ENCODE measurements around the gene IQGAP3.
"Not testable (repeated sequence)": the region's sequence is repeated elsewhere in the genome, so short reads cannot be mapped to it uniquely, and the experiment has no call there.

Gene IQGAP3

GRCh38 chr1:156615946-156616345 lies 43.6 kb upstream of the IQGAP3 start:
- WGBS: no CpG with 5 or more reads among the region's 4 CpGs

GRCh38 chr1:156612666-156613065 lies 40.3 kb upstream of the IQGAP3 start:
- H3K23ac ChIP-seq (ENCODE audit: low read length in 2 of 2): no peak overlapping the region
- H3K4ac ChIP-seq (ENCODE audit: low read depth in 1 of 2, low read length in 2 of 2): no peak overlapping the region
- H3K79me1 ChIP-seq (replicated peaks; ENCODE audit: low read length, poor library complexity, severe bottlenecking): no peaks in the 10 kb centered on the region
- H2BK12ac ChIP-seq (ENCODE audit: low read length in 2 of 2): peak overlapping the region in 1 of 2 experiments; percentile 18
- no peaks in the 10 kb centered on the region for H3K4me1 ChIP-seq (ENCODE audit: control insufficient read depth, insufficient read depth, low read depth, low read length)
- no peak overlapping the region for H3K18ac ChIP-seq (ENCODE audit: low read depth in 1 of 2, low read length in 2 of 2)
- no peak overlapping the region for H4K91ac ChIP-seq (ENCODE audit: low read length)
- H3K4me3 ChIP-seq (ENCODE audit: insufficient read depth in 1 of 2, low read depth in 1 of 2, low read length in 2 of 2): no peak overlapping the region
- H3K27ac ChIP-seq (ENCODE audit: low read length, poor library complexity, severe bottlenecking): no peak overlapping the region
- no peaks in the 10 kb centered on the region for H3K9me3 ChIP-seq (ENCODE audit: control insufficient read depth, low read length)
- H2BK5ac ChIP-seq (ENCODE audit: low read depth, low read length, poor library complexity, severe bottlenecking): no peak overlapping the region
- peaks cover 31 to 32% of the 10 kb centered on the region in 2 experiments for H3K27me3 ChIP-seq (ENCODE audit: control insufficient read depth in 1 of 2, insufficient read depth in 1 of 2, low read length in 2 of 2)
- no peak overlapping the region for H2AK5ac ChIP-seq (ENCODE audit: low read length, severe bottlenecking)
- H3K36me3 ChIP-seq (ENCODE audit: control insufficient read depth in 1 of 2, insufficient read depth in 2 of 2, low read depth in 1 of 2, low read length in 2 of 2): no peaks in the 10 kb centered on the region
- WGBS: 50% methylated on average over 2 of the region's 3 CpGs
- H3K14ac ChIP-seq (ENCODE audit: low read length in 2 of 2): no peak overlapping the region
- H2AFZ ChIP-seq (ENCODE audit: low read depth, low read length): no peak overlapping the region
- no peak overlapping the region for H2BK120ac ChIP-seq (ENCODE audit: low read depth, low read length)
- no peak overlapping the region for H4K8ac ChIP-seq (ENCODE audit: low read length)
- no peak for DNase-seq
- H2BK15ac ChIP-seq (ENCODE audit: low read depth, poor library complexity, severe bottlenecking): no peak overlapping the region
- no peak overlapping the region for H3K4me2 ChIP-seq (ENCODE audit: low read length, poor library complexity, severe bottlenecking)
- H3K9ac ChIP-seq (ENCODE audit: low read length): no peak overlapping the region

More at GRCh38 chr1:156615946-156616345, 43.6 kb upstream of the IQGAP3 start:
- Histone ChIP-seq H2BK5ac (ENCODE audit: low read depth, low read length, poor library complexity, severe bottlenecking) (no peak overlapping the region), H3K79me1 (replicated peaks; ENCODE audit: low read length, poor library complexity, severe bottlenecking) (no peaks in the 10 kb centered on the region), H3K27me3 (ENCODE audit: control insufficient read depth in 1 of 2, insufficient read depth in 1 of 2, low read length in 2 of 2) (peaks cover 53 to 54% of the 10 kb centered on the region in 2 experiments), H3K18ac (ENCODE audit: low read depth in 1 of 2, low read length in 2 of 2) (peak overlapping the region; percentile 40 to 81), H3K23ac (ENCODE audit: low read length in 2 of 2) (no peak overlapping the region), H2BK15ac (ENCODE audit: low read depth, poor library complexity, severe bottlenecking) (no peak overlapping the region), H2BK12ac (ENCODE audit: low read length in 2 of 2) (peak overlapping the region in 1 of 2 experiments; percentile 96), H3K4me1 (ENCODE audit: control insufficient read depth, insufficient read depth, low read depth, low read length) (no peaks in the 10 kb centered on the region), H3K4ac (ENCODE audit: low read depth in 1 of 2, low read length in 2 of 2) (peak overlapping the region in 1 of 2 experiments; percentile 54), H3K9me3 (ENCODE audit: control insufficient read depth, low read length) (no peaks in the 10 kb centered on the region), H2BK120ac (ENCODE audit: low read depth, low read length) (peak overlapping the region; percentile 79), H3K14ac (ENCODE audit: low read length in 2 of 2) (peak overlapping the region in 1 of 2 experiments; percentile 26), H4K91ac (ENCODE audit: low read length) (peak overlapping the region; percentile 43), H2AK5ac (ENCODE audit: low read length, severe bottlenecking) (no peak overlapping the region), H3K27ac (ENCODE audit: low read length, poor library complexity, severe bottlenecking) (no peak overlapping the region), H4K8ac (ENCODE audit: low read length) (peak overlapping the region; percentile 75), H3K4me2 (ENCODE audit: low read length, poor library complexity, severe bottlenecking) (no peak overlapping the region), H3K9ac (ENCODE audit: low read length) (no peak overlapping the region), H3K36me3 (ENCODE audit: control insufficient read depth in 1 of 2, insufficient read depth in 2 of 2, low read depth in 1 of 2, low read length in 2 of 2) (no peaks in the 10 kb centered on the region), H3K4me3 (ENCODE audit: insufficient read depth in 1 of 2, low read depth in 1 of 2, low read length in 2 of 2) (peak overlapping the region in 1 of 2 experiments; percentile 43), H2AFZ (ENCODE audit: low read depth, low read length) (no peak overlapping the region)
- DNase-seq: peak; percentile 63

GRCh38 chr1:156610072-156610471 lies 37.7 kb upstream of the IQGAP3 start:
- H4K91ac ChIP-seq (ENCODE audit: low read length); H2BK12ac ChIP-seq (ENCODE audit: low read length in 2 of 2); H2AFZ ChIP-seq (ENCODE audit: low read depth, low read length); H3K14ac ChIP-seq (ENCODE audit: low read length in 2 of 2); H3K79me1 ChIP-seq (replicated peaks; ENCODE audit: low read length, poor library complexity, severe bottlenecking); H2BK5ac ChIP-seq (ENCODE audit: low read depth, low read length, poor library complexity, severe bottlenecking); H3K4me1 ChIP-seq (ENCODE audit: control insufficient read depth, insufficient read depth, low read depth, low read length); H2AK5ac ChIP-seq (ENCODE audit: low read length, severe bottlenecking); H2BK120ac ChIP-seq (ENCODE audit: low read depth, low read length); H3K27ac ChIP-seq (ENCODE audit: low read length, poor library complexity, severe bottlenecking); H3K4ac ChIP-seq (ENCODE audit: low read depth in 1 of 2, low read length in 2 of 2); DNase-seq; H3K9me3 ChIP-seq (ENCODE audit: control insufficient read depth, low read length); H4K8ac ChIP-seq (ENCODE audit: low read length); H3K18ac ChIP-seq (ENCODE audit: low read depth in 1 of 2, low read length in 2 of 2); H3K4me2 ChIP-seq (ENCODE audit: low read length, poor library complexity, severe bottlenecking); H2BK15ac ChIP-seq (ENCODE audit: low read depth, poor library complexity, severe bottlenecking); H3K4me3 ChIP-seq (ENCODE audit: insufficient read depth in 1 of 2, low read depth in 1 of 2, low read length in 2 of 2); H3K9ac ChIP-seq (ENCODE audit: low read length); H3K36me3 ChIP-seq (ENCODE audit: control insufficient read depth in 1 of 2, insufficient read depth in 2 of 2, low read depth in 1 of 2, low read length in 2 of 2); H3K23ac ChIP-seq (ENCODE audit: low read length in 2 of 2): not testable (repeated sequence)
- 91% methylated on average over 6 of the region's 9 CpGs for WGBS
- H3K27me3 ChIP-seq (ENCODE audit: control insufficient read depth in 1 of 2, insufficient read depth in 1 of 2, low read length in 2 of 2): peaks cover 14 to 23% of the 10 kb centered on the region in 2 experiments

- Histone ChIP-seq H3K23ac (ENCODE audit: low read length in 2 of 2) (no peak overlapping the region), H3K79me1 (replicated peaks; ENCODE audit: low read length, poor library complexity, severe bottlenecking) (no peaks in the 10 kb centered on the region), H3K36me3 (ENCODE audit: control insufficient read depth in 1 of 2, insufficient read depth in 2 of 2, low read depth in 1 of 2, low read length in 2 of 2) (no peaks in the 10 kb centered on the region), H2AFZ (ENCODE audit: low read depth, low read length) (no peak overlapping the region), H4K91ac (ENCODE audit: low read length) (peak overlapping the region; percentile 39), H3K9me3 (ENCODE audit: control insufficient read depth, low read length) (no peaks in the 10 kb centered on the region), H3K4me2 (ENCODE audit: low read length, poor library complexity, severe bottlenecking) (no peak overlapping the region), H3K4me1 (ENCODE audit: control insufficient read depth, insufficient read depth, low read depth, low read length) (no peaks in the 10 kb centered on the region), H2BK120ac (ENCODE audit: low read depth, low read length) (no peak overlapping the region), H3K27me3 (ENCODE audit: control insufficient read depth in 1 of 2, insufficient read depth in 1 of 2, low read length in 2 of 2) (peaks cover 12 to 23% of the 10 kb centered on the region in 2 experiments), H3K4me3 (ENCODE audit: insufficient read depth in 1 of 2, low read depth in 1 of 2, low read length in 2 of 2) (no peak overlapping the region), H3K27ac (ENCODE audit: low read length, poor library complexity, severe bottlenecking) (no peak overlapping the region), H2BK5ac (ENCODE audit: low read depth, low read length, poor library complexity, severe bottlenecking) (no peak overlapping the region), H2BK15ac (ENCODE audit: low read depth, poor library complexity, severe bottlenecking) (no peak overlapping the region), H2BK12ac (ENCODE audit: low read length in 2 of 2) (no peak overlapping the region), H3K4ac (ENCODE audit: low read depth in 1 of 2, low read length in 2 of 2) (no peak overlapping the region), H3K18ac (ENCODE audit: low read depth in 1 of 2, low read length in 2 of 2) (no peak overlapping the region), H3K14ac (ENCODE audit: low read length in 2 of 2) (no peak overlapping the region), H4K8ac (ENCODE audit: low read length) (peak overlapping the region; percentile 64), H3K9ac (ENCODE audit: low read length) (no peak overlapping the region), H2AK5ac (ENCODE audit: low read length, severe bottlenecking) (no peak overlapping the region)
- 47% methylated on average over 6 of the region's 6 CpGs for WGBS
- DNase-seq: peak; percentile 40
These were observed 36.6 kb upstream of the IQGAP3 start for GRCh38 chr1:156608981-156609380.

Data from mesenchymal stem cell (in vitro differentiated cells and primary cell).